GM18499 (cell line): ENCODE measurements around the gene CEMP1.
"Not testable (repeated sequence)": the region's sequence is repeated elsewhere in the genome, so short reads cannot be mapped to it uniquely, and the experiment has no call there.

Experiments used
- ATAC-seq: cut with Tn5 transposase; IDR thresholded peaks from one replicate; pipeline ENCODE4 v1.9.1; 2021; ENCODE audit warnings: moderate number of reproducible peaks; ENCODE audit not compliant: insufficient read depth, unreplicated experiment

The CEMP1 gene

GRCh38 chr16:2531371-2531695 lies at the start of gene CEMP1:
Gene CEMP1 (minus strand): TSS chr16:2531408. CDS start chr16:2531073, 335 bp downstream.
- no peak for ATAC-seq

GRCh38 chr16:2580818-2581217 lies 49.6 kb upstream of the CEMP1 start:
- ATAC-seq, result not testable (repeated sequence)

- ATAC-seq, result not testable (repeated sequence)
Observed at GRCh38 chr16:2580143-2580542, 48.9 kb upstream of the CEMP1 start.

GRCh38 chr16:2578905-2579304 lies 47.7 kb upstream of the CEMP1 start:
- not testable (repeated sequence) for ATAC-seq

- not testable (repeated sequence) for ATAC-seq
Observed at GRCh38 chr16:2577044-2577443, 45.8 kb upstream of the CEMP1 start.

GRCh38 chr16:2575839-2576238 lies 44.6 kb upstream of the CEMP1 start:
- not testable (repeated sequence) for ATAC-seq

- not testable (repeated sequence) for ATAC-seq
Observed at GRCh38 chr16:2572704-2573103, 41.5 kb upstream of the CEMP1 start.

- ATAC-seq, result not testable (repeated sequence)
Observed at GRCh38 chr16:2568573-2568972, 37.4 kb upstream of the CEMP1 start.

- not testable (repeated sequence) for ATAC-seq
Observed at GRCh38 chr16:2567506-2567905, 36.3 kb upstream of the CEMP1 start.

- not testable (repeated sequence) for ATAC-seq
Observed at GRCh38 chr16:2560798-2561133, 29.6 kb upstream of the CEMP1 start.

- ATAC-seq, result not testable (repeated sequence)
Observed at GRCh38 chr16:2560131-2560797, 29.1 kb upstream of the CEMP1 start.

GRCh38 chr16:2557150-2557549 lies 25.9 kb upstream of the CEMP1 start:
- ATAC-seq, result not testable (repeated sequence)

GRCh38 chr16:2554709-2555425 lies 23.7 kb upstream of the CEMP1 start:
- not testable (repeated sequence) for ATAC-seq

GRCh38 chr16:2551420-2551889 lies 20.2 kb upstream of the CEMP1 start:
- not testable (repeated sequence) for ATAC-seq

GRCh38 chr16:2550283-2550878 lies 19.2 kb upstream of the CEMP1 start:
- not testable (repeated sequence) for ATAC-seq

- not testable (repeated sequence) for ATAC-seq
Observed at GRCh38 chr16:2543771-2544170, 12.6 kb upstream of the CEMP1 start.

GRCh38 chr16:2541409-2541808 lies 10.2 kb upstream of the CEMP1 start:
- not testable (repeated sequence) for ATAC-seq

- not testable (repeated sequence) for ATAC-seq
Observed at GRCh38 chr16:2540912-2541311, 9.7 kb upstream of the CEMP1 start.

- ATAC-seq, result not testable (repeated sequence)
Observed at GRCh38 chr16:2539845-2540458, 8.7 kb upstream of the CEMP1 start.

- not testable (repeated sequence) for ATAC-seq
Observed at GRCh38 chr16:2539192-2539844, 8.1 kb upstream of the CEMP1 start.
